Measurements from ENCODE around the gene CDC42BPA. TPM values are rescaled to one million over a fixed set of nuclear protein-coding genes. Genes with fewer than 3 reads are reported as not detected.

CDC42BPA gene
- total and polyA plus RNA-seq, 12 donors = 7.4 to 73.8 (median 37.2) TPM

- no peak for DNase-seq
- intact Hi-C loops (cut with DNase I) = no loop called here
- Histone ChIP-seq H3K36me3 (replicated peaks in 1 of 2) (peaks cover 0 to 2% of the 10 kb centered on the region in 2 donors), H3K27me3 (no peaks in the 10 kb centered on the region), H3K9me3 (replicated peaks in 1 of 3) (no peaks in the 10 kb centered on the region), H3K4me1 (replicated peaks in 1 of 2) (no peaks in the 10 kb centered on the region), H3K27ac (no peak overlapping the region), H3K4me3 (no peak overlapping the region)
- no peak for TF ChIP-seq POLR2A (IDR thresholded peaks at IDR 0.05)
- TF ChIP-seq CTCF (IDR thresholded peaks at IDR 0.05) = no peak
Measured at GRCh38 chr1:227009937-227010336, 308.4 kb downstream of the CDC42BPA start.

- H3K36me3 ChIP-seq (replicated peaks in 1 of 2) = peaks cover 0 to 7% of the 10 kb centered on the region in 2 donors
- no peak overlapping the region for H3K4me3 ChIP-seq
- TF ChIP-seq CTCF (IDR thresholded peaks at IDR 0.05) (no peak), POLR2A (IDR thresholded peaks at IDR 0.05) (no peak)
- no peak overlapping the region for H3K27ac ChIP-seq
- no peak for DNase-seq
- intact Hi-C loops (cut with DNase I) = no loop called here
- H3K27me3 ChIP-seq = no peaks in the 10 kb centered on the region
- WGBS, 4 donors = 87 to 98% (median 96%) methylated on average over 4 to 5 of the region's 5 CpGs
- peaks cover 0 to 3% of the 10 kb centered on the region in 2 donors for H3K4me1 ChIP-seq (replicated peaks in 1 of 2)
- H3K9me3 ChIP-seq (replicated peaks in 1 of 3) = no peaks in the 10 kb centered on the region
Measured at GRCh38 chr1:227006226-227006796, 312.0 kb downstream of the CDC42BPA start.

- H3K9me3 ChIP-seq (replicated peaks in 1 of 3) = no peaks in the 10 kb centered on the region
- 91 to 95% (median 93%) methylated on average over 8 of the region's 8 CpGs for WGBS, 4 donors
- no peaks in the 10 kb centered on the region for H3K27me3 ChIP-seq
- intact Hi-C loops (cut with DNase I) = no loop called here
- H3K4me3 ChIP-seq = no peak overlapping the region
- H3K36me3 ChIP-seq (replicated peaks in 1 of 2) = peaks cover 0 to 7% of the 10 kb centered on the region in 2 donors
- H3K27ac ChIP-seq = no peak overlapping the region
- H3K4me1 ChIP-seq (replicated peaks in 1 of 2) = peaks cover 0 to 3% of the 10 kb centered on the region in 2 donors
- no peak for TF ChIP-seq CTCF (IDR thresholded peaks at IDR 0.05)
- DNase-seq = no peak
Measured at GRCh38 chr1:227004796-227005195, 313.5 kb downstream of the CDC42BPA start.

- WGBS, 4 donors = 96 to 98% (median 97%) methylated on average over 8 of the region's 8 CpGs
- H3K36me3 ChIP-seq (replicated peaks in 1 of 2) = peaks cover 0 to 7% of the 10 kb centered on the region in 2 donors
- no peak overlapping the region for H3K4me3 ChIP-seq
- intact Hi-C loops (cut with DNase I) = no loop called here
- H3K9me3 ChIP-seq (replicated peaks in 1 of 3) = no peaks in the 10 kb centered on the region
- DNase-seq = no peak
- no peak for TF ChIP-seq POLR2A (IDR thresholded peaks at IDR 0.05)
- no peak for TF ChIP-seq CTCF (IDR thresholded peaks at IDR 0.05)
- no peaks in the 10 kb centered on the region for H3K27me3 ChIP-seq
- H3K27ac ChIP-seq = no peak overlapping the region
- H3K4me1 ChIP-seq (replicated peaks in 1 of 2) = peaks cover 0 to 3% of the 10 kb centered on the region in 2 donors
Measured at GRCh38 chr1:227003165-227003564, 315.1 kb downstream of the CDC42BPA start.
